ENCODE results near the gene SLC30A5.
A peak's percentile ranks its signal among the peaks of the same experiment; 100 is the strongest.

Gene SLC30A5

DNA sequence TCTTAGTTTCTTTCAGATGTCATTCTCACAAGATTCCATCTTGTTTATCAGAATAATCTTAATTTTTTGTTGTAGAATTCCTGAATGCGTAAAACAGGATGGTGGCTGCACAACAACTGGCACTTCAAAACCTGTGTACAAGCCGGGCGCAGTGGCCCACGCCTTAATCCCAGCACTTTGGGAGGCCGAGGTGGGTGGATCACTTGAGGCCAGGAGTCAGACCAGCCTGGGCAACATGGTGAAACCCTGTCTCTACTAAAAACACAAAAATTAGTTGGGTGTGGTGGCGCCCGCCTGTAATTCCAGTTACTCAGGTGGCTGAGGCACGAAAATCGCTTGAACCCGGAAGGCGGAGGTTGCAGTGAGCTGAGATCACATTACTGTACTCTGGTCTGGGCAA is 62.6 kb downstream of the SLC30A5 start:
- H3K27ac ChIP-seq: no peak overlapping the region
- no peaks in the 10 kb centered on the region for H3K4me1 ChIP-seq
- H3K4me2 ChIP-seq (ENCODE audit: low read length): no peak overlapping the region
- no peak overlapping the region for H3K9ac ChIP-seq
- H2AFZ ChIP-seq: no peak overlapping the region
- TF ChIP-seq, protein P1, sequence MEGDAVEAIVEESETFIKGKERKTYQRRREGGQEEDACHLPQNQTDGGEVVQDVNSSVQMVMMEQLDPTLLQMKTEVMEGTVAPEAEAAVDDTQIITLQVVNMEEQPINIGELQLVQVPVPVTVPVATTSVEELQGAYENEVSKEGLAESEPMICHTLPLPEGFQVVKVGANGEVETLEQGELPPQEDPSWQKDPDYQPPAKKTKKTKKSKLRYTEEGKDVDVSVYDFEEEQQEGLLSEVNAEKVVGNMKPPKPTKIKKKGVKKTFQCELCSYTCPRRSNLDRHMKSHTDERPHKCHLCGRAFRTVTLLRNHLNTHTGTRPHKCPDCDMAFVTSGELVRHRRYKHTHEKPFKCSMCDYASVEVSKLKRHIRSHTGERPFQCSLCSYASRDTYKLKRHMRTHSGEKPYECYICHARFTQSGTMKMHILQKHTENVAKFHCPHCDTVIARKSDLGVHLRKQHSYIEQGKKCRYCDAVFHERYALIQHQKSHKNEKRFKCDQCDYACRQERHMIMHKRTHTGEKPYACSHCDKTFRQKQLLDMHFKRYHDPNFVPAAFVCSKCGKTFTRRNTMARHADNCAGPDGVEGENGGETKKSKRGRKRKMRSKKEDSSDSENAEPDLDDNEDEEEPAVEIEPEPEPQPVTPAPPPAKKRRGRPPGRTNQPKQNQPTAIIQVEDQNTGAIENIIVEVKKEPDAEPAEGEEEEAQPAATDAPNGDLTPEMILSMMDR (IDR thresholded peaks at IDR 0.05): no peak
- H3K36me3 ChIP-seq (ENCODE audit: control insufficient read depth, insufficient read depth, low read length): no peaks in the 10 kb centered on the region
- no peaks in the 10 kb centered on the region for H3K9me3 ChIP-seq (ENCODE audit: control insufficient read depth, low read length)
- H3K4me3 ChIP-seq (ENCODE audit: low read depth, low read length): no peak overlapping the region
- no peaks in the 10 kb centered on the region for H3K27me3 ChIP-seq (ENCODE audit: control insufficient read depth, insufficient read depth, low read length)
- H3K79me2 ChIP-seq: no peaks in the 10 kb centered on the region

DNA sequence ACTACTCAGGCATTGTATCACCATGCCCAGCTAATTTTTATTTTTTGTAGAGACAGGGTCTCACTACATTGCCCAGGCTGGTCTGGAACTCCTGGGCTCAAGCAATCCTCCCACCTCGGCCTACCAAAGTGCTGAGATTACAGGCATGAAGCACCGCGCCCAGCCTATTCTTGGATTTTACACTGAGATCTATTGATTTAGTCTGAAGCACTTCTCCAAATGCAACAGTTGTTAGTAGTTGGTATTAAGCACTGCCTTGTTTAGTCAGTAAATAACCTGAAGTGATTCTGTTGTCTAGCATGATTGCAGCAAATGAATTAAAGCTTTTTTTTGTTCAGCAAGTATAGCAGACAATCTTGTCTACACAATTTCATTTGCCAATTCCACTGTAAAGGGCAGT is 64.2 kb downstream of the SLC30A5 start:
- Histone ChIP-seq H3K27ac (no peak overlapping the region), H3K4me2 (ENCODE audit: low read length) (no peak overlapping the region), H3K9me3 (ENCODE audit: control insufficient read depth, low read length) (no peaks in the 10 kb centered on the region), H3K9ac (no peak overlapping the region), H3K36me3 (ENCODE audit: control insufficient read depth, insufficient read depth, low read length) (no peaks in the 10 kb centered on the region), H3K4me3 (ENCODE audit: low read depth, low read length) (no peak overlapping the region), H3K4me1 (no peaks in the 10 kb centered on the region), H3K27me3 (ENCODE audit: control insufficient read depth, insufficient read depth, low read length) (no peaks in the 10 kb centered on the region), H3K79me2 (no peaks in the 10 kb centered on the region), H2AFZ (no peak overlapping the region)
- TF ChIP-seq, protein P1 (IDR thresholded peaks at IDR 0.05): no peak

DNA sequence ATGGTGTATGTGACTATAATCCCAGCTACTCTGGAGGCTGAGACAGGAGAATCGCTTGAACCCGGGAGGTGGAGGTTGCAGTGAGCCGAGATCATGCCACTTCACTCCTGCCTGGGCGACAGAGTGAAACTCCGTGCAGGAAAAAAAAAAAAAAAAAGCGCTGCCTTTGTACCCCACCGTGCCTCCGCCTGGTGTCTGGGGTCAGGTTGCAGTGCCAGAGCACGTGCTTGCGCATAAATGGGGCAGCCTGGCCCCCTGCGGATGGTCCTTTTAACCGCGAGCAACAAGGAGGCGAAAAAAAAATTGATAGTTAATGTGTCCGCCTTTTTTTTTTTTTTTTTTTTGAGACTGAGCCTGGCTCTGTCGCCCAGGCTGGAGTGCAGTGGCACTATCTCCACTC is 66.8 kb downstream of the SLC30A5 start:
- Histone ChIP-seq H3K9me3 (ENCODE audit: control insufficient read depth, low read length) (no peaks in the 10 kb centered on the region), H3K27me3 (ENCODE audit: control insufficient read depth, insufficient read depth, low read length) (no peaks in the 10 kb centered on the region), H3K4me3 (ENCODE audit: low read depth, low read length) (no peak overlapping the region), H3K9ac (no peak overlapping the region), H2AFZ (no peak overlapping the region), H3K27ac (no peak overlapping the region), H3K4me2 (ENCODE audit: low read length) (no peak overlapping the region), H3K4me1 (no peaks in the 10 kb centered on the region), H3K79me2 (no peaks in the 10 kb centered on the region), H3K36me3 (ENCODE audit: control insufficient read depth, insufficient read depth, low read length) (no peaks in the 10 kb centered on the region)
- TF ChIP-seq, protein P1 (IDR thresholded peaks at IDR 0.05): no peak

GRCh38 chr5:69166686-69167492 is 73.1 kb downstream of the SLC30A5 start, which contains the start of gene CCNB1:
TSS of gene CCNB1 (plus strand) at chr5:69167150. CDS start at chr5:69167263, 113 bp downstream.
- peak within 1 kb of the TSS; percentile 99 for H3K4me2 ChIP-seq (ENCODE audit: low read length)
- no peaks in the 10 kb centered on the region for H3K27me3 ChIP-seq (ENCODE audit: control insufficient read depth, insufficient read depth, low read length)
- H3K4me1 ChIP-seq: peaks cover 8% of the 10 kb centered on the region
- peak within 1 kb of the TSS; percentile 36 for H3K27ac ChIP-seq
- H3K79me2 ChIP-seq: no peaks in the 10 kb centered on the region
- no peaks in the 10 kb centered on the region for H3K36me3 ChIP-seq (ENCODE audit: control insufficient read depth, insufficient read depth, low read length)
- peak within 1 kb of the TSS; percentile 86 for H2AFZ ChIP-seq
- H3K4me3 ChIP-seq (ENCODE audit: low read depth, low read length): peak within 1 kb of the TSS; percentile 69
- H3K9me3 ChIP-seq (ENCODE audit: control insufficient read depth, low read length): no peaks in the 10 kb centered on the region
- TF ChIP-seq, protein P1 (IDR thresholded peaks at IDR 0.05): peak; percentile 9
- no peak within 1 kb of the TSS for H3K9ac ChIP-seq

DNA sequence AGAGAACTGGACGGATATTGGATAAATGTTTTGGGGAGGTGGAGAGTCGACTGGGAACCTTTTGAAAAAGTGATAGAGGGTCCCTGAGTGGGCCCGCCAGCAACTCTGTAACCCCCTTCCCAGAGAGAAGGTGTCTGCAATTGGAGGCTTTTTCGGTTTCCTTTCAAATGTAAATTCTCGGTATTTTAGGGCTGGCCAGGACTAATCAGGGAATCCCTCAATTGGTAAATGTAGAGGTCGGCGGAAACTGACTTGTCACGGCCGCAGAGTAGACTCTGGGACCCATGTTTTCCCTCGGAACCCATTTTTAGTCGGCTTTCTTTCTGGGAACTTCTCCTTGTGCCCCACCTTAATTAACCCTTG is 73.7 kb downstream of the SLC30A5 start:
- Histone ChIP-seq H3K27ac (no peak overlapping the region), H3K79me2 (no peaks in the 10 kb centered on the region), H3K9me3 (ENCODE audit: control insufficient read depth, low read length) (no peaks in the 10 kb centered on the region), H3K4me2 (ENCODE audit: low read length) (peak overlapping the region; percentile 99), H3K36me3 (ENCODE audit: control insufficient read depth, insufficient read depth, low read length) (no peaks in the 10 kb centered on the region), H3K9ac (no peak overlapping the region), H3K4me3 (ENCODE audit: low read depth, low read length) (peak overlapping the region; percentile 69), H3K27me3 (ENCODE audit: control insufficient read depth, insufficient read depth, low read length) (no peaks in the 10 kb centered on the region), H2AFZ (peak overlapping the region; percentile 86), H3K4me1 (peaks cover 8% of the 10 kb centered on the region)
- TF ChIP-seq, protein P1 (IDR thresholded peaks at IDR 0.05): no peak

Measured in parathyroid adenoma (tissue), 2 donors.